GM18520 (cell line): Measurements from ENCODE around the gene OPN5.

ENCODE experiments used
- ATAC-seq: cut with Tn5 transposase; IDR thresholded peaks from one replicate; pipeline ENCODE4 v1.9.1; 2021; ENCODE audit not compliant: unreplicated experiment

The OPN5 gene

DNA sequence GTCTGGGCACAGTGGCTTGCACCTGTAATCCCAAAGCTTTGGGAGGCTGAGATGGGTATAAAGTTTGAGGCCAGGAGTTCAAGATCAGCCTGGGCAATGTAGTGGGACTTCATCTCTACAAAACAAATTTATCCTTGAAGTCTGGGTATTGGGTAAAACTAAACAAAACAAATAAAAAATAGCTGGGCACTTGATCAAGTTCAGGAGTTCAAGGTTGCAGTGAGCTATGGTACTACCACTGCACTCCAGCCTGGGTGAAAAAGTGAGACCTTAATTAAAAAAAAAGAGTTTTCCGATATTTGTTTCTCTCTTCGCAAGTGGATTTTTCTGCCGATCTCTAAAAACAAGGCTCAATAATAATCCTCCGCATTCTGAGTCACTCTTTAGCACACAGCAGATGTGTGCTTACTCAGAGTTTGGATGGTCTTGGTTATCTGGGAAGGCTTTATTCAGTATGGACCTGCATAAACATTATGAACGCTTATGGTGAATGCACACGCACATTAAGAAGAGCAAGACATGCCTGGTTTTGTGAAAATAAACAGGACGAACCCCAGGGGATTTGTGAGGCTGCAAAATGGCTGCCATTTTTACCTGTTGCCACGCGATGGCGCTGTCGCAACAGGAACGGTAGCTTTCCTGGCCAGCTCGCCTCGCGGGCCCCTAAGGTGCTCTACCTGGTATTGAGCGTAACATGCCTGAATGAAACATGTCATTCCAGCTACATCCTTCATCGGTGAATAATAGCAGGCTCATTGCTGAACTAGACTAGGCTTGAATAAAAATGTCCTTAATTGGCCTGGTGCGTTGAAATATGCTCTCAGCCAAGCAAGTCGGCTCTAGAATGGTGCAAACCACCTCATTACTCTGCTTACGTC, 6.0 kb downstream of the OPN5 start:
- ATAC-seq = peak; percentile 72

- ATAC-seq = no peak
Observed at GRCh38 chr6:47788498-47788884, 6.7 kb downstream of the OPN5 start.

- no peak for ATAC-seq
Observed at GRCh38 chr6:47789553-47789952, 7.7 kb downstream of the OPN5 start.

DNA sequence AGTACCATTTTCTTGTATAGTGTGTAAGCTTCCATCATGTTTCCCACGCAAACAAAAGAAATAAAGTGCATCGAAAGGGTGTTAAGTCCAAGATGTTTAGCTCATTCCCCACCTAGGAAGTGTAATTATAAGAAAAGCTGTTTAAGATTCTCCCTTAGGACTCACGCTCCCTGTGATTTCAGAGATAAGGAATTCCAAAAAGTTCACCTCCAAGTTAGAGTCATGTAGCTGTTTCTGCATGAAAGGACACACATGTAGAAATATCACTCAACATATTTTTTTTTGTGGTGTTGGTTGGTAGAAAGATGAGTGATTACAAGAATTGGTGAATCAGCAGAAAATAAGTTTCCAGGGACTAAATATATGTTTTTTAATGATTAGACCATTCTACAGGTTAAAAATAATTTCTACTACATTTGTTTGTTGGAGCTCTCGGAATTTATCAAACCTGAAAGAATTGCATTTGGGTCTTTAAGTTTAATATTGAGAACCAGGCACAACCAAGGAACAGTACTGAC, 10.4 kb downstream of the OPN5 start:
- no peak for ATAC-seq

- ATAC-seq = no peak
Observed at GRCh38 chr6:47794577-47795135, 12.8 kb downstream of the OPN5 start.

DNA sequence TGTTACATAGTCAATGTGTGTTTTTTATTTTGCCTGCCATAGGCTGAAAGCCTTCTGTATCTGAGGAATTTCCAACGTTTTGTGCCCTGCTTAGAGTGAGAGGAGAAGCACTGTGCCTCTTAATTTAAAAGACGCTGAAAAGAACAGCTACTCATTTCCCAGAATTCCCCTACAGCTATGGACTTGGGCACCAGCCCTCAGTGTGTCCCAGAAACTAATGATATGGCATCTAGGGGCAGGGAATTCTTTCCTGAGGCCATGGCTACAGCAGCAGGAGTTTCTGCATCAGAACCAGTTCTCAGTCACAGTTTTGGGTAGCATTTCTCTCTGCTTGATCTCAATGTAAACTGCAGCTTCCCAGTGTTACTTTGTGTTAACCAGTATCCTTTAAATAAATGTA, 20.2 kb downstream of the OPN5 start:
- ATAC-seq = no peak

GRCh38 chr6:47804821-47805220, 23.0 kb downstream of the OPN5 start:
- no peak for ATAC-seq

GRCh38 chr6:47809873-47810272, 28.0 kb downstream of the OPN5 start:
- no peak for ATAC-seq

DNA sequence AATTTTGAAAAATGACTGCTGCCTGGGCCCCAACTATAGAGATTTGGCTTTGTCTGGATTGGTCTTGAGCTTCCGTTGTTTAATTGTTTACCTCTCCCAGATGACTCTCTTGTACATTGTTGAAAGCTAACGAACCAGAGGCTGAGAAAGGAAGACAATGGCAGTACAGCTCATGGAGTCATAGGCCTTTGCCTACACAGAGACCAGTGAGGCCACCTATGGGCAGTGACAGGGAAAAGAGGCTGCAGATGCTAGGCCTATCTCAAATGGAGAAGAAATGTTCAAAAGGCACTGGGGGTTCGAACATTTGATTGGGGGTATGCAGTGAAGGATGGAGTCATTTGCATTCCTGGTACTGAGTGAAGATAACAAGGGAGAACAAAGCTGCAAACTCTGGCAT, 29.1 kb downstream of the OPN5 start:
- no peak for ATAC-seq

DNA sequence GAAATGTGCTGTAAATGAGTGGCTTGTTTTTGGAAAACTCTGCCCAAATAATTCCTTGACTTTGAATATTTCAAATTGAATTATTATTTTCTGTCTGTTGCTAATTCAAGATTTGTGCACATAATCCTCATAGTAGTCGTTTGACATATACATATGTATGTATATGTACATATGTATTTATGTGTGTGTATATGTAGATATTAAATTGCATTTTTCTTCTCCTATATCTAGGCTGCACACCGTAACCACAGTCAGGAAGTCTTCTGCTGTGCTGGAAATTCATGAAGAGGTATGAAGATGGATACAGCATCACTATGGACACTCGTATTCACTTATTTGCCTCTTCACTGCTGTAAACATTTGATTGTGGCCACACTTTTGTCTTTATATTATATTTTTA, 29.6 kb downstream of the OPN5 start:
- ATAC-seq = no peak

- ATAC-seq = no peak
Observed at GRCh38 chr6:47817749-47818148, 35.9 kb downstream of the OPN5 start.

- no peak for ATAC-seq
Observed at GRCh38 chr6:47819461-47819860, 37.6 kb downstream of the OPN5 start.

- no peak for ATAC-seq
Observed at GRCh38 chr6:47822856-47823554, 41.2 kb downstream of the OPN5 start.

DNA sequence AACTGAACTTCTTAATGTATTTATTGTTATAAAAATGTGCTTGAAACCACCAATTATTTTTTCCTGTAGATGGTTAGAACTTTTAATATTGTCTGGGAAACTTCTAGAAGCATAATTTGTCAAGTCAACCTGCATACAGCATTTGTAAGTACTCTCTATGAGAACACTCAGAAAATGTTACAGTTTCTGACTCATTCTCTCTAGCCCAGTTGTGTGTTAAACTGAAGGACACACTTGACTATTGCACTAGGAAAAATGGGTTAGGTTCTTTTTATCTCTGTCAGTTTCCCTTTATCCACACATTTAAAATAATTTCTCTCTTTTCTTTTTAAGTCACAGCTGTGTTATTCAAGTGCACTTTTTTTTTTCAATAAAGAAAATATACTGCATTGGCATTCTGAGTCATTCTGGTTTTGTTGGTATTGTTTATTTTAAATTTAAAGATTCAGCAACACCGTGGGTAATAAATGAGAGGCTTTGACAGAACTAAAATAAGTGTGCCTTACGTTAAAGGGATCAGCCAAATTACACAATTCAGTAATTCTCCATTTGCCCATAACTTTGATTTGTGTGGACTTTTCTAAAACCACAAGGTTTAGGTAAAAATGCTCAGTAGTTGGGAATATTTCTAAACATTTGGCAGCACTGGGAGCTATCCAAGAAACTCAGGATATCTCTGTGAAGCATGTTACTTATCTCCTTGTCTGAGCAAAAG, 50.7 kb downstream of the OPN5 start:
- no peak for ATAC-seq

- ATAC-seq = no peak
Observed at GRCh38 chr6:47834196-47834595, 52.4 kb downstream of the OPN5 start.

- peak; percentile 52 for ATAC-seq
Observed at GRCh38 chr6:47836046-47836445, 54.2 kb downstream of the OPN5 start.

- no peak for ATAC-seq
Observed at GRCh38 chr6:47836639-47837038, 54.8 kb downstream of the OPN5 start.

GRCh38 chr6:47839645-47840044, 57.8 kb downstream of the OPN5 start:
- ATAC-seq = no peak

DNA sequence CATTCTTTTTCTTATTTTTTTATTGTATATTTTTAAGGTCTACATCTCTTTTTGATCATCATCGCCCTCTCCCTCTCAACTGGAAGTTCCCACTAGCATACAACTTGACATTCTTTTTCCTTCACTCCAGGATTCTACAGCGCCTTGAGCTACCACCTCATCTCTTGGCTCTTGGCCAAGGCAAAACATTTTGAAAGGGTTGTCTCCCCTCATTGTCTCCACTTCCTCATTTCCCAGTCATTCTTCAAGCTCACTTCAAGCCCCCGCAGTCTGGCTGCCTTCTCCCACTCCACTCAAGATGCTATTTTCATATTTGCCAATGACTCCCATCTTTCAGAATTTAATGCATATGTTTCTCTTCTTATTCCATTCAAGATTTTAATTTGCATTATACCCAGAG, 63.0 kb downstream of the OPN5 start:
- no peak for ATAC-seq

DNA sequence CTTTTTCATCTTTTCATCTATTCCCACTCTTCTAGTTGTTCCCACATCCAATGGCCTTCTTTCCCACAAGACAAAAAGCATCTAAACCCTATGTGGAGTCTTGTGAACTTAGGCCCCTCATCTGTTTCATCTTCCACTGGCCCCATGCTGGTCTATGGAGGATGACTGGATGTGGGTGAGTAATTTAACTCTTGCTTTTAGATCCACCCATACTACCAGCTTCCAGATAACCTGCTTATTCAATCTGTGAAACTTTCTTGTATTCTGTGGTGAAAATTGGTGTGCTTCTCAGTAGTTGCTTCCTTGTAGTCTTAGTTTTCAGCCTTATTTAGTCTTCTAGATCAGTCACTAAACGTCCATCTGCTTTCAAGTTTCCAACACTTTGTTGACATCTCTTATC, 64.9 kb downstream of the OPN5 start:
- no peak for ATAC-seq

DNA sequence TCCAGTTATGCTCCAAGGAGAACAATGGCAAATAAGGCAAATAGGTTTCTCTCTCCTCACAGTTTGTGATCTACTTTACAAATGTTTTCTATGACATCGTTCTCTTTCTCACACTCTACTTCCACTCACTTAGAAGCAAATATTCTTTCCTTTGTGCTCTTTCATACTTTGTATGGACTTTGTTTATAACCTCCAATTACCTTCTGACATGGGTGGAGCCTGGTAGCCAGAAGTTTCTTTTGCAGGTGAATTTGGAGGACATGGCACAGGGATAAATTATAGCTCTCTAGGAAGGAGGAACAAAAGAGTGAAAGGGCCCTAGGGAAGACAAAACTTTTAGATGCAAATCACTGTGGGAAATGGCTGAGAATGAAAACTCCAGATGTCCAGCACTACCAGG, 69.3 kb downstream of the OPN5 start:
- no peak for ATAC-seq
